Measurements from ENCODE around the gene TRUB1.

Gene TRUB1

DNA sequence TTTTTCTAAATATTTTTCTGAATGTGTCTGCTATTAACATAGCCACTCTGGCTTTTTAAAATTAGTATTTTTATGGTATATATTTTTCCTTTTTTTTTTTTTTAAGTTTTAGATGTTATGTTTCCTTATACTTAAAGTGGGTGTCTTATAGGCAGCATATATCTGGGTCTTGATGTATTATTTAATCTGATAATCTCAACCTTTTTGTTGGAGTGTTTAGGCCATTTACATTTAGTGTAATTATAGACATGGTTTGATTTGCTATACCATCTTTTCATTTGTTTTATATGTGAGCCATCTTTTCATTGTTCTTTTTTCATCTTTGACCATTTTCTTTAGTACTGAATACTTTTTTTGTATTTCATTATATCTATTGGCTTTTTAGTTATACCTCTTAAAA is 45.0 kb downstream of the TRUB1 start:
- no peak for DNase-seq (ENCODE audit: low spot score)

- no peak for DNase-seq (ENCODE audit: low spot score)
Measured at GRCh38 chr10:114987995-114988394, 50.0 kb downstream of the TRUB1 start.

GRCh38 chr10:114990586-114990985 is 52.6 kb downstream of the TRUB1 start:
- DNase-seq (ENCODE audit: low spot score) = no peak

DNA sequence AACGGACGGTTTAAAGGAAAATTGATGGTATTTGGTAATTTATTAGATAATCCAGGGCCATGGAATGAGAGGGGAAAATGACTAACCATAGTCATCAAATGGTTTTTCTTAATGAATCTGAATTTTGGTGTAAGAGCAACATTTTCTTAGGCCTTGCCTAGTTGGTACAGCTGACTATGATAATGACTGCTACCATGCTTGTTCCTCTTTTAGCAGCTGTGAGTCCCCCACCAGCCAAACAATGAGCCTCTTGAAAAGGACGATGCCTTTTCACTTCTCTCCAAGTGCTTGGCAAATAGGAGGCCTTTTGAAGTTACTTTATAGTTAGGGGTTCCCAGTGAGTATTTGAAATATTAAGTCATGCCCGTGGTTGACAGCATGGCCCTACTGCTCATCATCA is 53.0 kb downstream of the TRUB1 start:
- no peak for DNase-seq (ENCODE audit: low spot score)

DNA sequence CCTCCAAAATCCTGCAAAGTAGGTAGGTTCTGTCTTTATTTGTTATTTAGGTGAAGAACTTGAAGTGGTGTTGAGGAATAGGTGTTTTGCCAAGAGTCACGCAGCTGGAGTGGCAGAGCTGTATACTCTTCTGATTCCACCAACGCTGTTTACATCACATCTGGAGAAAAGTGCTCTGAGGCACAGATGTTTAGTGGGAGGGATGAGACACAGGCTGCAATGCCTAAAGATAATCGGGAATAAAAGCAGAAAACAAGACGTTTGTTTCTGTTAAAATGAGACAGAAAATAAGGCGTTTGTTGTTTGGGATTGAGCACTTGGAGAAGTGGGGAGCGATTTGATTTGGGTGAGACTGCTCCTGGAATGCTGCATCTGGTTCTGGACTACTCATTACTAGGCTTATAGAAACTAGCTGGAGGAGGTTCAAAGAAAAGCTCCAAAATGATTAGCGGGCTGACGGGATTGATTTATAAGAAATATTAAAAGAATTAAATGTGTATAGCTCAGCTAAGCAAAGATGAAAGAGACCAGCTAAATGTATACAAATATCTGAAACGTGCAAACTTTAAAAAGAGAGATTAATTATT is 54.3 kb downstream of the TRUB1 start:
- no peak for DNase-seq (ENCODE audit: low spot score)

DNA sequence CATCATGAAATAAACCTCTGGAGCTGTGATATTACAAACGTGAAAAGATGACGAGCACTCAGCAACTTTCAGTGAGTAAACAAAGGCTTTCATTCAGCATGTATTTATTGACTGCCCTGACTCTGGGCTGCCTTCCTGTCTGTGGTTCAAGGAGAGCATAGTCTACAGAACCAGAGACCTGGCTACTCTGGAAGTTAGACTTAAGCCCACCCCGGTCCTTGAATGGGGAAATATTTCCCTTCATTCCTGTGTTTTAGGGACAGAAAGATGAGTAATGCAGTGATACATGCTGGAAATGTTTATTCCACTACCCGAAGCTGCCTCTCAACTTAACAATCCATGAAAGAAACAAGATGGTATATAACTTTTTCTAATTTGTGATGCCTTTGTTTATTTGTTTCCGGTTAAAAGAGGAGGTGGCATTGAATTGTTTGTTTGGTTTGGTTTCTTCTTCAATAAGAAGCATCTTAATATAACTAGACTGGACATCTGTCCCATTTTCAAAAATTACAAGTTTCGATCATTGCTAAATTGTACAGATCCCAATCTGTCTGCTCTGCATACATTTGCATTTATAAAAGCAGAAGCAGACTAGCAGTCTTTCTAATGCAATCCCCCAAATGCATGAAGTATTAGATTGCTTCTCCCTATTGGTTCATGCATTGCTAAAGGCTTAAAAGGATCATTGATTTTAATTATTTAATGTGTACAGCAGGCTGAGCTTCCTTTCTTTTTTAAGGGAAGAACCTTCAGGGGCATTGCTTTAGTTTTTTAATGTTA is 57.7 kb downstream of the TRUB1 start:
- no peak for DNase-seq (ENCODE audit: low spot score)

DNA sequence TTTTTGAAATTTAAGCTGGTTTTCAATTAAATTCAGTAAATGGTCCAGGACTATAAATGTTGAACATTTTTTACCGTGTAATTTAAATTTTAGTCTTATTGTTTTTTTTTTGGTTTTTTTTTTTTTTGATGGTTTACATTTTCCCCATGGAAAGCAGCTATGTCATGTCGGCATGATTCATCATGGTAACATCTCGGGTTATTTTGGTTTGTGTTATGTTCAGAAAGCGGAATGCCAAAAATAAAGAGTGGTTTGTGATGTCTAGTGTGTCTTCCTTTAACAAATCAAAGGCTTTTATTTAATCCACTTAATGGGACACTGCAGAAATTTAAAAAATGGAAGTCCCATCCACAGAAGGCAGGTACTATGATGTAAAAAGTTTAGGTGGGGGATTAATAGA is 58.5 kb downstream of the TRUB1 start:
- DNase-seq (ENCODE audit: low spot score) = no peak

- DNase-seq (ENCODE audit: low spot score) = no peak
Measured at GRCh38 chr10:114998993-114999392, 61.0 kb downstream of the TRUB1 start.

GRCh38 chr10:115001506-115002381 is 63.7 kb downstream of the TRUB1 start:
- DNase-seq (ENCODE audit: low spot score) = no peak

GRCh38 chr10:115003396-115003795 is 65.4 kb downstream of the TRUB1 start:
- DNase-seq (ENCODE audit: low spot score) = no peak

DNA sequence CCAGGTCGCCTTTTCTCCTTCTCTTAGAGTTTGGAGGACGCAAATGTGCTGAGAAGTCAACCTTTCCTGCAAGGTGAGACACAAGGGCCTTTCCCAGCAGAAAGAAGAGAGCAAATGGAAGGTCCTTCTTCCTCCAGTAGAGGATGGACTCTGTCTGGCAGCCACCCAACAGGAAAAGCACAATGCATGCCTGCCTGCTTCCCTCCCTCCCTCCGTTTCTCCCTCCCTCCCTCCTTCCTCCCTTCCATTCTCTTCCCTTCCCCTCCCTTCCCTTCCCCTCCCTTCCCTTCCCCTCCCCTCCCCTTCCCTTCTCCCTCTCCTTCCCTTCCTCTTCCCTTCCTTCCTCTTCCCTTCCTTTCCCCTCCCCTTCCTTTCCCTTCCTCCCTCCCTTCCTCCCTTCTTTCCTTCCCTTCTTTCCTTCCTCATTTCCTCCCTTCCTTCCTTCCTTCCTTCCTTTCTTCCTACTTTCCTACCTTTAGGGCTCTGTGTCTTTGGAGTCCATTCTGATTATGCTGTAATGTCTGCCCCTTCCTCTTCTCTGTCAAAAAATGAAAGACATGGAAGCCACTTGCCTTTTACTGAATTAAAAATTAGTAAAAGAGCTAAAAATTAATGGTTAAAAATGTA is 66.4 kb downstream of the TRUB1 start:
- DNase-seq (ENCODE audit: low spot score) = no peak

DNA sequence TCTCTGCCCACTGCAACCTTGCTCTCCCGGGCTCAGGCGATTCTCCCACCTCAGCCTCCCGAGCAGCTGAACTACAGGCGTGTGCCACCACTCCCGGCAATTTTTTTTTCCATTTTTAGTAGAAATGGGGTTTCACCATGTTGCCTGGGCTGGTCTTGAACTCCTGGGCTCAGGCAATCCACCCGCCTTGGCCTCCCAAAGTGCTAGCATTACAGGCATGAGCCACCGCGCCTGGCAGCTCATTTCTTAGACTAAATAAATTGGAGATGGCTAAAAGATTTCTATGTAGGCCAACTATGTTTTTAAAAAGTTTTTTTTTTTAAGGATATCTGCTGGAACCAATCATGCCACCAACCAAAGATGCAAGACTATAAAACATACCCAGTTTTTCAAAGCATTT is 67.8 kb downstream of the TRUB1 start:
- DNase-seq (ENCODE audit: low spot score) = no peak

DNA sequence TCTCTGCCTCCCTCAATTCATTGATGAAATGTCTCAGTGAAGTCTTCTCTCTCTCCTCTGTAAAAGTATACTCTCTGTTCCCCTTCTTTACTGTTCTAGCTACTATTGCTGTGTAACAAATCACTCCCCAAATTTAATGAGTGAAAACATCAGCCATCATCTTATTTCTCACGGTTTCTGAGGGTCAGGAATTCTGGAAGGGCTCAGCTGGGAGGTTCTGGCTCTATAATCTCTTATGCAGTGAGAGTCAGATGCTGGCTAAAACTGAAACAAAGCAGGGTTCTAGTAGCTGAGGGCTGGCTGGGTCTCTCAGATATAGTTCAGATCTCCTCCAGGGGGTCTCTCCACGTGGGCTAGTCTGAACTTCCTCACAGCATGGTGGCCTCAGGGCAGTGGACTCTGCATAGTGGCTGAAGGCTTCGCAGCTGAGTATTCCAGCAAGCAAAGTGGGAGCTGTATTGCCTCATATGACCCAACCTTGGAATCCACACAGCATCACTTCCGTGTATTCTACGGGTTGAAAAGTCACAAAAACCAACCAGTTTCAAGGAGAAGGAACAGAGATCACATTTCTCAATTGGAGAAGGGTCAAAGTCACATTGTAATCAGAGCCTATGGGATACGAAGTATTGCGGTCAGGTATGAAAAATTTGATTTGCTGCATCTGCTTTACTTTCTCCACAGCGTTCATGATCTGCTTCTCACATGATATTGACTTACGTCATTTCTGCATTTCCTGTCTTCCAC is 80.4 kb downstream of the TRUB1 start:
- DNase-seq (ENCODE audit: low spot score) = no peak

DNA sequence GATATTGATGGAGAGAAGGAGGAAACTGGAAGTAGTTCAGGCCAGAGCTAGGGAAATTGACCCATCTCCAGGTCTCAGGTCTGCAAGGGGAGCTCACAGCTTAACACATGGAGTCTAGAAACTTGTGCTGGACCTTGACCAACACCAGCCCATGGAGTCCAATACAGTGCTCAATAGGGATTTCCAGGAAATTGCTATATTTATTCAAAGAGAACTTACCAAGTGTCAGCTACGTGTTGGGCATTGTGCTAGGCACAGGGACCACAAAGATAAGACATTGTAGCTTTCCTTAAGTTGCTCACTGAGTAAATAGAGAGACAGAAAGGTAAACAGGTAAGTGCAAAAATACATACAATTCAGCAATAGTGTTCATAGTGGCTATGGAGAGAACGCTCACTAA is 82.5 kb downstream of the TRUB1 start:
- DNase-seq (ENCODE audit: low spot score) = no peak

- no peak for DNase-seq (ENCODE audit: low spot score)
Measured at GRCh38 chr10:115022733-115023132, 84.7 kb downstream of the TRUB1 start.

DNA sequence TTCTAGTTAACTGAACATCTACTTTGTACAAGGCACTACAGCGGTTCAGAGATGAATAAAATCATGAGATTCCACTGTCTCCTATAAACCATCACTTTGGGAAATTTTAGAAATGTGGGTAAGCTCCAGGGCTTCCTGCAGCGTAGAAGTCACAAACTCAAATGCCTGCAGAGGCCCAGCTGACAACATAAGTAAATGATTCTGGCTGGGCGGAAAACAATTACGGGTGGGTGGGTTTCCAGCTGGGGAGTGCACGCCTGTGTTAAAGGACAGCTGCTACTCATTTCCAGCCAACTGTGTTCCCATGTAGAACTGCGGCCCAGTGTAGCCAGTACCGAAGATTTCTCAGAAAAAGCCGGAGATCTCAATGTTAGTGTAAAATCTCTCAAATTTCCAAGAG is 85.7 kb downstream of the TRUB1 start:
- DNase-seq (ENCODE audit: low spot score) = no peak

DNA sequence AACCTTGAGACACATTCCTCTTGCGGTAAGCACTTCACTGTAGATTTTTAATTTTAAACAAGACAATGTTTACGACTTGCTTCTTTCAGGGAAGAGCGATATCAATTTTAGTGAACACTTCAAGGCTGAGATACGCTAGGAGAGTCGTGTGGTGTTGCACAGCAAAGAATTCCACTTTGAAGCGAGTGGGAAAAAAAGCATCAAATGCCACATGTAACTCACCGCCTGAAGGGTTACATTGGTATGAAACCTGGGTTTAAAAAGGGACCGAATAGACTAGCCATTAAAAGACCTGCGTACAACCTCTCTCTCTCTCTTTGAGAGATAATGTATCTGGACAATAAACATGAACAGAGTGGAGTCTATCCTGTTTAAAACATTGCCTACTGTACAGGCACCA is 86.4 kb downstream of the TRUB1 start:
- DNase-seq (ENCODE audit: low spot score) = no peak

- peak; percentile 78 for DNase-seq (ENCODE audit: low spot score)
Measured at GRCh38 chr10:115026056-115026745, 88.2 kb downstream of the TRUB1 start.

DNA sequence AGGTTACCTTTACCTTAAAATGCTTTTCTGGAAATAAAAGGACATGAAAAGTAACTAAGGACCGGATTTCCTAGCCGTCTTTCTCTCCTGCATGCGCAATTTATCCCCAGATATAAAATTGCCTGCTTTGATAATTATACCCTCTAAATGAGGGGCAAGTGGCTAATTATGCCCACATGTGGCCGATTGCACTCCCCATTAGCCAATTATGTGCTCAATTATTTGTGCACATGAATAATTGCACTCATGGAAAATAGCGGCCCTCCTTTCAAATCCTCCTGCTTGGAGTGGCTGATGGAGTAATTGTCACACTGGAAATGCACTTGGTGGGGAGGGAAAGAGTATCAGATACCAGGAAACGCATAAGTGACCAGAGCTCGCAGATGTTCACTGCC is 88.7 kb downstream of the TRUB1 start:
- DNase-seq (ENCODE audit: low spot score) = no peak
